Mesothelial cell of epicardium (in vitro differentiated cells): ENCODE results near the gene ZMYM3. TPM values are rescaled to one million over a fixed set of nuclear protein-coding genes. Genes with fewer than 3 reads are reported as not detected.
"Not testable (repeated sequence)": the region's sequence is repeated elsewhere in the genome, so short reads cannot be mapped to it uniquely, and the experiment has no call there.

Experiments
- DNase-seq, 2 experiments: peaks; one replicate each; pipeline ENCODE4 v3.0.0; 2021; ENCODE audit warnings: low spot score in 2 of 2; ENCODE audit not compliant: unreplicated experiment in 2 of 2
- H3K27ac Mint-ChIP-seq: 2 replicates; pipeline ENCODE4 v1.8.0; 2021; ENCODE audit warnings: mixed read lengths
- H3K27me3 Mint-ChIP-seq: 2 replicates; pipeline ENCODE4 v1.8.0; 2021; ENCODE audit warnings: low read depth, mixed read lengths
- H3K36me3 Mint-ChIP-seq: 2 replicates; pipeline ENCODE4 v1.8.0; 2021; ENCODE audit warnings: mixed read lengths
- H3K4me1 Mint-ChIP-seq: 2 replicates; pipeline ENCODE4 v1.8.0; 2021; ENCODE audit warnings: mixed read lengths
- H3K4me3 Mint-ChIP-seq: 2 replicates; pipeline ENCODE4 v1.8.0; 2021; ENCODE audit warnings: mild to moderate bottlenecking, moderate library complexity, mixed read lengths
- H3K9me3 Mint-ChIP-seq: 2 replicates; pipeline ENCODE4 v1.8.0; 2021; ENCODE audit warnings: mixed read lengths
- total RNA-seq: library from RNA; stranded (reverse); gene quantifications from 3 replicates; pipeline ENCODE4 v1.2.1, GENCODE V29; 2021
- TF ChIP-seq, protein P1 (sequence below): fragments of 200-600 bp; sonication (generic); IDR thresholded peaks from one replicate; pipeline ENCODE4 v1.5.0; 2021; ENCODE audit warnings: antibody characterized with exemption; ENCODE audit not compliant: unreplicated experiment

The ZMYM3 gene
- total RNA-seq: 97.4 to 97.9 TPM (median 97.6 TPM) in 3 replicates

DNA sequence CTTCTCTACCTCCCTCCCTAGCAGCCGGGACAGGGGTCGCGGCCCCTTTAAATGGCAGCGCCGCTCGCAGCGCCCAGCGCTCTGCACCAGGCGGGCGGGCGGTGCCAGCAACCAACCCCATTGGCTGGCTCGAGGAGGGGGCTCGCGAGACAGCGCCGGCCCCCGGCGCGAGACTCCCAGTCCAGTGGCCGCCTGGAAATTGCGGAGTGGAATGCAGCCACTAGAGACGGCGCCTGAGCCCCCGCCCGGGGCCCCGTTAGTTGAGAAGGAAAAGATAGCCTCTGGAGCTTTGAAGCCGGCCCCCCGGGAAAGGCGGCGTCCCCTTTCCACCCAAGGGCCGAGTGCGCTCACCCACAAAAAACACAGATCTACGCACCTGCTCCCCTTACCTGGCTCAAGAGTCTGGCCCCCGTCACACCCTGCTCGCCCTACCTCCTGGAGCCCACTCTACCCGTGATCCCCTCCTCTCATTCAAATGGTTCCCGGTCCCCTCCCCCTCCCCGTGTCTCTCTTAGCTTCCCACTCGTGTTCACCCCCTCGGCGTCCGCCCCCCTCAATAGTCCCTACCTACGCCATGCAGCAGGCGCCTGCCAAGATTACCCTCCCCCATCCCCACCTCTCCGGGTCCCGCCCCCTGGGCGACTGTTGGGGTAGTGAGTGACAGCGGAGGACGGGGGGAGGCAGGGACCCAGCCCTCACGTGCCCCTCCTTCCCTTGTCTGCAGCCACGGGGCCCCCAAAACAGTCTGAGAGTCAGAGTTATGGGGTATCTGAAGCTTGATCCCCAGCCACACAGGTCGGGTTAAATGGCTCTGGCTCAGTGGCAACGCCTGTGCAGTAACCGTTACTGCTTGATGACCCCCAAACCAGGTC, at the start of gene ZMYM3:
Gene ZMYM3 (minus strand): TSS at position 49 of the 872 bp plus-strand sequence. CDS start 885 bp downstream, outside the sequence.
- H3K9me3 Mint-ChIP-seq: peaks cover 9% of the 10 kb centered on the region
- TF ChIP-seq, protein P1, sequence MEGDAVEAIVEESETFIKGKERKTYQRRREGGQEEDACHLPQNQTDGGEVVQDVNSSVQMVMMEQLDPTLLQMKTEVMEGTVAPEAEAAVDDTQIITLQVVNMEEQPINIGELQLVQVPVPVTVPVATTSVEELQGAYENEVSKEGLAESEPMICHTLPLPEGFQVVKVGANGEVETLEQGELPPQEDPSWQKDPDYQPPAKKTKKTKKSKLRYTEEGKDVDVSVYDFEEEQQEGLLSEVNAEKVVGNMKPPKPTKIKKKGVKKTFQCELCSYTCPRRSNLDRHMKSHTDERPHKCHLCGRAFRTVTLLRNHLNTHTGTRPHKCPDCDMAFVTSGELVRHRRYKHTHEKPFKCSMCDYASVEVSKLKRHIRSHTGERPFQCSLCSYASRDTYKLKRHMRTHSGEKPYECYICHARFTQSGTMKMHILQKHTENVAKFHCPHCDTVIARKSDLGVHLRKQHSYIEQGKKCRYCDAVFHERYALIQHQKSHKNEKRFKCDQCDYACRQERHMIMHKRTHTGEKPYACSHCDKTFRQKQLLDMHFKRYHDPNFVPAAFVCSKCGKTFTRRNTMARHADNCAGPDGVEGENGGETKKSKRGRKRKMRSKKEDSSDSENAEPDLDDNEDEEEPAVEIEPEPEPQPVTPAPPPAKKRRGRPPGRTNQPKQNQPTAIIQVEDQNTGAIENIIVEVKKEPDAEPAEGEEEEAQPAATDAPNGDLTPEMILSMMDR: no peak
- peaks cover 9% of the 10 kb centered on the region for H3K36me3 Mint-ChIP-seq
- peak; percentile 62 to 79 for DNase-seq
- peak within 1 kb of the TSS; percentile 94 for H3K4me3 Mint-ChIP-seq
- peak within 1 kb of the TSS; percentile 94 for H3K27ac Mint-ChIP-seq
- peaks cover 24% of the 10 kb centered on the region for H3K4me1 Mint-ChIP-seq
- H3K27me3 Mint-ChIP-seq: no peaks in the 10 kb centered on the region

DNA sequence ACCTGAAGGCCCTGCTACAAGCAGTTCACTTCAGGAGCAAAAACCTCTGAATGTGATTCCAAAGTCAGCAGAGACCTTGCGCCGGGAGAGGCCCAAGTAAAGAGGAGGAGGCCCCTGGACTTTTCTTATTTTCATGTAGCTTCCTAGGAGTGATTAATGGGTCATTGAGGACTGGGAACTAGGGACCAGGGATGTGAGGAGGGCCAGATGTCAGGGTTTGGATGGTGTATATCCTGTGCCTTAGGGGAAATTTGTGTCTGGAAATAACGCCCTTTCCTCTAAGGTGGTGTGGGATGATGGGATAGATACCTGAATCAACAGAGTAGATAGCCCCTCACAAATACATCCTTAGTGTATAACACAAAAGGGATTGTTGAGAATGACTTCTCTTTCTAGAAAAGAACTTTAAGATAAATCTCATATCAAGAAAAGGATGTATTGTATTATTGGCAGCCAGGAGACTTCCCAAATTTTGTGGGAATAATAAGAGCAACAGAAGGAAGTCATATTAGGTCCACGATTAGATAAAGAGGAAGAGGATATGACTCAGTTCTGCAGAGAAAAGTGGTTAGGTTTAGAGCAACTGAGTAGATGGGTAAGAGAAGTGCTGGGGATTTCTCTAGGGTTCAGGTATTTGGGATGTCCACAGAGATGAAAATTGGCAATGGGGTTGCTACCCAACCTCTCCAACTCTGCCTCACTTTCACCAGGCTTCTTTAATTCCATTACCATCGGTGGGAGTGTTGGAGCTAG, 48.7 kb upstream of the ZMYM3 start:
- peaks cover 20% of the 10 kb centered on the region for H3K9me3 Mint-ChIP-seq

DNA sequence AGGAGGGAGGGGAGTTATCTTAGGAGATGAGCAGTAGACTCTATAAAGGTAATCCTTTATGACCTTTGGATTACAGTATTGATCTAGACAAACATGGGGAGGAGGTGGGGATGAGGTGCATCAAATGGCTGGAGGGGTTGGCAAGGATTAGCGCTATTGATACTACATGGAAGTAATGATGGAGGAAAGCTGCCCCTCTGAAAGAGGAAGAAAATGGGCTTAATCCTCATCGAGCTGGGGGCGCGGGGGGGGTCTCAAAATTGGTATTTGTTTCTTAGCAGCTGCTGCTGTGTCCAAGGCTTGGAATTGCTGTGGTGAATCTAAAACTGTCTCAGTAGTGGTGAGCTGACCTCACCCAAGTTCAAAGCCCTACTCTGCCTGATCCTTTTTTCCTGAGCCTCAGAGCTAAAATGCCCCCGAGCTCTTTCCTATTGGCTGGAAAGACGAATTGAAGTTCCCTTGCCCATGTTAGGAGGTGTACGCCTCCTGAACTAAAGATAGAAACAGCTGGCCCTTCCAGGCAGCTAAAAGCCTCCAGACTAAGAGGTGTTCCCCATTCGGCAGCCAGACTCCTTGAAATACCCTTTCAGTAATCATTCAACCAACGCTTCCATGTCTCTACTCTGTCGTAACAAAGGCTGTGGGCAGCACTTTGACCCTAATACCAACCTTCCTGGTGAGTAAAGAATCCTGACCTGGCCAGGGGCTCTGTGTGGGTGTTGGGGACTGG, 47.4 kb upstream of the ZMYM3 start, which contains the start of gene ITGB1BP2:
Gene ITGB1BP2 (plus strand): TSS at position 556 of the 730 bp plus-strand sequence. CDS start 57 bp downstream, at position 613.
- DNase-seq: no peak
- Mint-ChIP-seq H3K27me3 (no peaks in the 10 kb centered on the region), H3K27ac (peak within 1 kb of the TSS; percentile 56), H3K4me3 (no peak within 1 kb of the TSS), H3K36me3 (peaks cover 35% of the 10 kb centered on the region), H3K4me1 (peaks cover 4% of the 10 kb centered on the region), H3K9me3 (peaks cover 28% of the 10 kb centered on the region)
- TF ChIP-seq, protein P1: no peak

More for the DNA sequence above, 48.7 kb upstream of the ZMYM3 start:
- TF ChIP-seq, protein P1: no peak
- Mint-ChIP-seq H3K36me3 (peaks cover 22% of the 10 kb centered on the region), H3K4me1 (peaks cover 4% of the 10 kb centered on the region), H3K4me3 (no peak overlapping the region), H3K27ac (no peak overlapping the region), H3K27me3 (no peaks in the 10 kb centered on the region)
- DNase-seq: no peak

DNA sequence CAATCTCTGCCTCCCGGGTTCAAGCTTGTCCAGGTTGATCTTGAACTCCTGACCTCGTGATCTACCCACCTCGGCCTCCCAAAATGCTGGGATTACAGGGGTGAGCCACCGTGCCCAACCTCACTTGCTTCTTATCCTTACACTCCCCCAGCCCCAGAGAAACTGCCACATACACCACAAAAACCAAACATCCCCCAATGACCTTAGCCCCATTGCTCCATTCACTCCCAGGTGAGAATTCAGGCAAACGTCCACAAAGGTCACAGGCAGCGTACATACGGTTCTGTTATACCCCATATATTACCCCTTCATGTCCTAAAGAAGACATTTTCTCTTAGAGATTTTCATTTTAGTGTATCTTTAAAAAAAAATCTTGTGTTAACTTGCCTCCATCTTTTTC, 46.6 kb upstream of the ZMYM3 start:
- H3K36me3 Mint-ChIP-seq: peaks cover 38% of the 10 kb centered on the region
- not testable (repeated sequence) for H3K4me1 Mint-ChIP-seq, H3K4me3 Mint-ChIP-seq, DNase-seq, H3K27me3 Mint-ChIP-seq, H3K27ac Mint-ChIP-seq
- H3K9me3 Mint-ChIP-seq: peaks cover 29% of the 10 kb centered on the region

DNA sequence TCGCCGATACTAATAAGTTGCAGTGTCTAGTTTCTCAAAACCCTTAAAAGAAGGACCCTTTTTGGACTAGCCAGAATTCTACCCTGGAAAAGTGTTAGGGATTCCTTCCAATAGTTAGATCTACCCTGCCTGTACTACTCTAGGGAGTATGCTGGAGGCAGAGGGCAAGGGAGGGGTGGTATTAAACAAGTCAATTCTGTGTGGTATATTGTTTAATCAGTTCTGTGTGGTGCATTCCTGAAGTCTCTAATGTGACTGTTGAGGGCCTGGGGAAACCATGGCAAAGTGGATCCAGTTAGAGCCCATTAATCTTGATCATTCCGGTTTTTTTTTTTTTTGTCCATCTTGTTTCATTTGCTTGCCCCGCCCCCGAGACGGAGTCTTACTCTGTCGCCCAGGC, 46.1 kb upstream of the ZMYM3 start:
- H3K9me3 Mint-ChIP-seq: peaks cover 28% of the 10 kb centered on the region
- H3K4me3 Mint-ChIP-seq, DNase-seq, H3K4me1 Mint-ChIP-seq, H3K27me3 Mint-ChIP-seq, H3K27ac Mint-ChIP-seq: not testable (repeated sequence)
- peaks cover 38% of the 10 kb centered on the region for H3K36me3 Mint-ChIP-seq

DNA sequence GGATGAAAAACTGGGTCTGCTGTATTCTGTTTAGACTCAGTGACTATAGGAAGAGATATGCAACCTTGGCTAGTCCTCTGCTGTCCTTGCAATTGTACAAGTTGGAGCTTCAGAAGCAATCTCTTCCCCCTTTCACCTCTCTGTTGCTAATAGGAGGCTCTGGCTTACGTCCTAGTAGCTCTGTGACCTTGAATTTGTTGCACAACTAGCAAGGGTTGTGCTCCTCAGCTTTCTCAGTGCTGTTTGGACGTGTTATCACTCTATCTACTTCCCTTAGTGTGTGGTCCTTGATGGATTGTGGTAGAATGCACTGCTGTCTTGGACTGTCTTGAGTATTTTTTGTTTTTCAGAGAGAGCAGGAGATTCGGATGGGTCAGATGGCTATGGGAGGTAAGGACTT, 44.2 kb upstream of the ZMYM3 start:
- TF ChIP-seq, protein P1: no peak
- peaks cover 35% of the 10 kb centered on the region for H3K36me3 Mint-ChIP-seq
- no peak for DNase-seq
- peaks cover 29% of the 10 kb centered on the region for H3K9me3 Mint-ChIP-seq
- peaks cover 4% of the 10 kb centered on the region for H3K4me1 Mint-ChIP-seq
- no peak overlapping the region for H3K4me3 Mint-ChIP-seq
- no peak overlapping the region for H3K27ac Mint-ChIP-seq
- H3K27me3 Mint-ChIP-seq: no peaks in the 10 kb centered on the region
